Measurements from ENCODE around the gene NCDN. TPM values are rescaled to one million over a fixed set of nuclear protein-coding genes. Genes with fewer than 3 reads are reported as not detected.

NCDN gene
- total RNA-seq, 2 donors from 2014 or later = 9.7 to 18.0 TPM

GRCh38 chr1:35558374-35559316 is 1.0 kb downstream of the NCDN start:
- intact Hi-C loops (cut with DNase I) = no loop called here
- H3K36me3 ChIP-seq = no peaks in the 10 kb centered on the region
- H3K4me3 ChIP-seq = peak overlapping the region; percentile 67
- no peak for DNase-seq
- H3K4me1 ChIP-seq = no peaks in the 10 kb centered on the region
- TF ChIP-seq CTCF (IDR thresholded peaks at IDR 0.05) = no peak
- peak overlapping the region; percentile 93 to 94 for H3K9ac ChIP-seq (ENCODE audit: low read depth in 2 of 2, low read length in 2 of 2)
- peak overlapping the region; percentile 96 for H3K27ac ChIP-seq
- H3K27me3 ChIP-seq = no peaks in the 10 kb centered on the region
- H3K9me3 ChIP-seq = no peaks in the 10 kb centered on the region

GRCh38 chr1:35559317-35559944 is 1.8 kb downstream of the NCDN start:
- intact Hi-C loops (cut with DNase I) = no loop called here
- TF ChIP-seq CTCF (IDR thresholded peaks at IDR 0.05) = no peak
- no peaks in the 10 kb centered on the region for H3K4me1 ChIP-seq
- H3K27ac ChIP-seq = no peak overlapping the region
- H3K9ac ChIP-seq (ENCODE audit: low read depth in 2 of 2, low read length in 2 of 2) = no peak overlapping the region
- H3K27me3 ChIP-seq = no peaks in the 10 kb centered on the region
- no peaks in the 10 kb centered on the region for H3K36me3 ChIP-seq
- no peak for DNase-seq
- no peaks in the 10 kb centered on the region for H3K9me3 ChIP-seq
- H3K4me3 ChIP-seq = no peak overlapping the region

DNA sequence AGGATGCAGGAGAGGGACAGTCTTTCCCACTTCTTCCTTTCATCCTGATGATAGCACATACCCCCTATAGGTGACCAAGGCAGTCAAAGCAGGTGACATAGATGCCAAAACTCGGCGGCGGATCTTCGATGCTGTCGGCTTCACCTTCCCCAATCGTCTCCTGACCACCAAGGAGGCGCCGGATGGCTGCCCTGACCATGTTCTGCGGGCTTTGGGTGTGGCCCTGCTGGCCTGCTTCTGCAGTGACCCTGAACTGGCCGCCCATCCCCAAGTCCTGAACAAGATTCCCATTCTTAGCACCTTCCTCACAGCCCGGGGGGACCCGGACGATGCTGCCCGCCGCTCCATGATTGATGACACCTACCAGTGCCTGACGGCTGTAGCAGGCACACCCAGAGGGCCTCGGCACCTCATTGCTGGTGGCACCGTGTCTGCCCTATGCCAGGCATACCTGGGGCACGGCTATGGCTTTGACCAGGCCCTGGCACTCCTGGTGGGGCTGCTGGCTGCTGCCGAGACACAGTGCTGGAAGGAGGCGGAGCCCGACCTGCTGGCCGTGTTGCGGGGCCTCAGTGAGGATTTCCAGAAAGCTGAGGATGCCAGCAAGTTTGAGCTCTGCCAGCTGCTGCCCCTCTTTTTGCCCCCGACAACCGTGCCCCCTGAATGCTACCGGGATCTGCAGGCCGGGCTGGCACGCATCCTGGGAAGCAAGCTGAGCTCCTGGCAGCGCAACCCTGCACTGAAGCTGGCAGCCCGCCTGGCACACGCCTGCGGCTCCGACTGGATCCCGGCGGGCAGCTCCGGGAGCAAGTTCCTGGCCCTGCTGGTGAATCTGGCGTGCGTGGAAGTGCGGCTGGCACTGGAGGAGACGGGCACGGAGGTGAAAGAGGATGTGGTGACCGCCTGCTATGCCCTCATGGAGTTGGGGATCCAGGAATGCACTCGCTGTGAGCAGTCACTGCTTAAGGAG is 2.9 kb downstream of the NCDN start:
- Histone ChIP-seq H3K36me3 (no peaks in the 10 kb centered on the region), H3K4me3 (no peak overlapping the region), H3K9ac (ENCODE audit: low read depth in 2 of 2, low read length in 2 of 2) (no peak overlapping the region), H3K27me3 (no peaks in the 10 kb centered on the region), H3K27ac (no peak overlapping the region), H3K4me1 (no peaks in the 10 kb centered on the region), H3K9me3 (no peaks in the 10 kb centered on the region)
- DNase-seq = no peak
- no peak for TF ChIP-seq CTCF (IDR thresholded peaks at IDR 0.05)
- intact Hi-C loops (cut with DNase I) = no loop called here

- no peak overlapping the region for H3K9ac ChIP-seq (ENCODE audit: low read depth in 2 of 2, low read length in 2 of 2)
- H3K4me1 ChIP-seq = no peaks in the 10 kb centered on the region
- no peaks in the 10 kb centered on the region for H3K36me3 ChIP-seq
- no peak overlapping the region for H3K27ac ChIP-seq
- TF ChIP-seq CTCF (IDR thresholded peaks at IDR 0.05) = no peak
- no peak overlapping the region for H3K4me3 ChIP-seq
- no peak for DNase-seq
- intact Hi-C loops (cut with DNase I) = no loop called here
- H3K27me3 ChIP-seq = no peaks in the 10 kb centered on the region
- no peaks in the 10 kb centered on the region for H3K9me3 ChIP-seq
Measured at GRCh38 chr1:35561297-35561971, 3.8 kb downstream of the NCDN start.
